K562 (cell line): ENCODE data around the gene GPR35.

Experiments
- DMBX1 ChIP-seq: fragments of 250-450 bp; sonication (Bioruptor Pico); IDR thresholded peaks from 2 replicates; pipeline ENCODE4 v1.8.0; 2022; ENCODE audit warnings: inconsistent platforms, mild to moderate bottlenecking, moderate library complexity, borderline replicate concordance
- EZH2 ChIP-seq: IDR thresholded peaks from 2 replicates; pipeline ENCODE4 v1.6.1; 2012; ENCODE audit warnings: low read depth, mild to moderate bottlenecking, inconsistent platforms, low read length, borderline replicate concordance
- HSF4 ChIP-seq: fragments of 250-450 bp; sonication (Bioruptor Pico); IDR thresholded peaks from 2 replicates; pipeline ENCODE4 v2.1.2; 2022; ENCODE audit warnings: mild to moderate bottlenecking, moderate library complexity, borderline replicate concordance
- RAD21 ChIP-seq, 2 experiments: fragments of 250-450 bp in 1 of 2; fragments of 450-650 bp in 1 of 2; sonication (Bioruptor Pico) in 1 of 2; formaldehyde crosslinking in 1 of 2; IDR thresholded peaks in 1 of 2; conservative IDR thresholded peaks in 1 of 2; 2 replicates each; pipeline versions ENCODE4 v1.4.0 to v1.8.0; 2020 to 2022; ENCODE audit warnings: mild to moderate bottlenecking in 2 of 2, moderate library complexity in 1 of 2
- SP2 ChIP-seq: IDR thresholded peaks from 2 replicates; pipeline ENCODE4 v1.6.1; 2011; ENCODE audit warnings: mild to moderate bottlenecking, low read depth, low read length, moderate library complexity; ENCODE audit not compliant: poor library complexity, severe bottlenecking; ENCODE audit errors: extremely low read depth
- TAF1 ChIP-seq: IDR thresholded peaks from 2 replicates; pipeline ENCODE4 v1.6.1; 2011; ENCODE audit warnings: mild to moderate bottlenecking, low read length, moderate library complexity; ENCODE audit not compliant: insufficient read depth, control insufficient read depth, severe bottlenecking; ENCODE audit errors: extremely low read depth
- ZFP30 ChIP-seq: fragments of 250-450 bp; sonication (Bioruptor Pico); IDR thresholded peaks from 2 replicates; pipeline ENCODE4 v1.8.0; 2022; ENCODE audit warnings: moderate library complexity, mild to moderate bottlenecking, inconsistent platforms, borderline replicate concordance
- ZNF274 ChIP-seq: IDR thresholded peaks from 2 replicates; pipeline ENCODE4 v1.6.1; 2011; ENCODE audit warnings: low read depth, mild to moderate bottlenecking, low read length, moderate library complexity, borderline replicate concordance
- ZNF444 ChIP-seq: fragments of 250-450 bp; sonication (Bioruptor Pico); IDR thresholded peaks from 2 replicates; pipeline ENCODE4 v1.4.0; 2020; ENCODE audit warnings: mild to moderate bottlenecking, moderate library complexity
- TF ChIP-seq, protein P1 (sequence below): fragments of 250-450 bp; sonication (Bioruptor Pico); IDR thresholded peaks from 2 replicates; pipeline ENCODE4 v1.8.0; 2021; ENCODE audit warnings: borderline replicate concordance, mild to moderate bottlenecking, moderate library complexity; ENCODE audit not compliant: poor library complexity, severe bottlenecking
- TF ChIP-seq, protein P2 (sequence below): sonication (generic); formaldehyde crosslinking; IDR thresholded peaks from 2 replicates; pipeline ENCODE4 v1.8.1; 2023; ENCODE audit warnings: mild to moderate bottlenecking, missing genetic modification reagents
- TF ChIP-seq, protein P3 (sequence below), 3 experiments: IDR thresholded peaks in 2 of 3; conservative IDR thresholded peaks in 1 of 3; 2 replicates each; pipeline ENCODE4 v1.5.1; 2011 to 2012; ENCODE audit warnings: low read length in 3 of 3, mild to moderate bottlenecking in 3 of 3, control low read depth in 2 of 3, improper control_type of control experiment in 1 of 3, inconsistent platforms in 1 of 3, low read depth in 1 of 3, mixed read lengths in 1 of 3, moderate library complexity in 1 of 3; ENCODE audit not compliant: insufficient read depth in 2 of 3

DNA sequence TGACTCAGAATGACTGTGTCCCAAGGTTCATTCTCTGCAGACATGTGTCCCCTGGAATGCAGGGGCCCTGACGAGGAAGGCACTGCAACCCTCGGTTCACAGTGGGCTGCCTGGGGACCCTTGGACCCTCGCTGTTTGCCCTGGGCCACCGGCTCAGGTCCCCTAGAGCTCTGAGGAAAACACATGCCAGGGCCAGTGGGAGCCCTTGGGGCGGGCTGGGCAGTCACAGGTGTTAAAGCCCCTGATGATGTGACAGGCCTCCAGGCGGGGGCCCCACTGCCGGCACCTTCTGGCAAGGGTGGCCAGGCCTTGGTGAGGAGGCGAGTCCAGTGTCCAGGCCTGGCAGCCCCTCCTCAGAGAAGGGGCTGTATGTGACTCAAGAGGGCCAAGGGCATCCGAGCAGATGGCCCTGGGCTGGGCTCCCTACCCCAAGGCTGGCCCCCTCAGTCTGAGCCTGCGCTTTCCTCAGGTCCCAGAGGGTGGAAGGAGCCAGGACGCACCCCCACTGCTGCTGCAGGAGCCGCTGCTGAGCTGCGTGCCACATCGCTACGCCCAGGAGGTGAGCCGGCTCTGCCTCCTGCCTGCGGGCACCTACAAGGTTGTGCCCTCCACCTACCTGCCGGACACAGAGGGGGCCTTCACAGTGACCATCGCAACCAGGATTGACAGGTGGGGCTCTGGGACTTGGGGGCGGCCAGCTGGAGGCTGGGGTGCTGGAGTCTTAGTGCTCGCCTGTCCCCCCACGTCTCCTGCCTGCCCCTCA, 27.7 kb upstream of the GPR35 start:
- TF ChIP-seq, protein P1, sequence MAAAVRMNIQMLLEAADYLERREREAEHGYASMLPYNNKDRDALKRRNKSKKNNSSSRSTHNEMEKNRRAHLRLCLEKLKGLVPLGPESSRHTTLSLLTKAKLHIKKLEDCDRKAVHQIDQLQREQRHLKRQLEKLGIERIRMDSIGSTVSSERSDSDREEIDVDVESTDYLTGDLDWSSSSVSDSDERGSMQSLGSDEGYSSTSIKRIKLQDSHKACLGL (CRISPR knock-in tag) = no peak
- TF ChIP-seq DMBX1 (CRISPR knock-in tag) (no peak), ZNF444 (no peak), ZFP30 (CRISPR knock-in tag) (no peak), EZH2 (no peak), RAD21 (CRISPR knock-in tag; conservative IDR thresholded peaks at IDR 0.05 in 1 of 2, IDR thresholded peaks at IDR 0.05 in 1 of 2) (no peak), ZNF274 (no peak), TAF1 (no peak), SP2 (no peak), HSF4 (no peak)
- TF ChIP-seq, protein P2, sequence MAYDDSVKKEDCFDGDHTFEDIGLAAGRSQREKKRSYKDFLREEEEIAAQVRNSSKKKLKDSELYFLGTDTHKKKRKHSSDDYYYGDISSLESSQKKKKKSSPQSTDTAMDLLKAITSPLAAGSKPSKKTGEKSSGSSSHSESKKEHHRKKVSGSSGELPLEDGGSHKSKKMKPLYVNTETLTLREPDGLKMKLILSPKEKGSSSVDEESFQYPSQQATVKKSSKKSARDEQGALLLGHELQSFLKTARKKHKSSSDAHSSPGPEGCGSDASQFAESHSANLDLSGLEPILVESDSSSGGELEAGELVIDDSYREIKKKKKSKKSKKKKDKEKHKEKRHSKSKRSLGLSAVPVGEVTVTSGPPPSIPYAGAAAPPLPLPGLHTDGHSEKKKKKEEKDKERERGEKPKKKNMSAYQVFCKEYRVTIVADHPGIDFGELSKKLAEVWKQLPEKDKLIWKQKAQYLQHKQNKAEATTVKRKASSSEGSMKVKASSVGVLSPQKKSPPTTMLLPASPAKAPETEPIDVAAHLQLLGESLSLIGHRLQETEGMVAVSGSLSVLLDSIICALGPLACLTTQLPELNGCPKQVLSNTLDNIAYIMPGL (CRISPR knock-in tag) = no peak
- TF ChIP-seq, protein P3, sequence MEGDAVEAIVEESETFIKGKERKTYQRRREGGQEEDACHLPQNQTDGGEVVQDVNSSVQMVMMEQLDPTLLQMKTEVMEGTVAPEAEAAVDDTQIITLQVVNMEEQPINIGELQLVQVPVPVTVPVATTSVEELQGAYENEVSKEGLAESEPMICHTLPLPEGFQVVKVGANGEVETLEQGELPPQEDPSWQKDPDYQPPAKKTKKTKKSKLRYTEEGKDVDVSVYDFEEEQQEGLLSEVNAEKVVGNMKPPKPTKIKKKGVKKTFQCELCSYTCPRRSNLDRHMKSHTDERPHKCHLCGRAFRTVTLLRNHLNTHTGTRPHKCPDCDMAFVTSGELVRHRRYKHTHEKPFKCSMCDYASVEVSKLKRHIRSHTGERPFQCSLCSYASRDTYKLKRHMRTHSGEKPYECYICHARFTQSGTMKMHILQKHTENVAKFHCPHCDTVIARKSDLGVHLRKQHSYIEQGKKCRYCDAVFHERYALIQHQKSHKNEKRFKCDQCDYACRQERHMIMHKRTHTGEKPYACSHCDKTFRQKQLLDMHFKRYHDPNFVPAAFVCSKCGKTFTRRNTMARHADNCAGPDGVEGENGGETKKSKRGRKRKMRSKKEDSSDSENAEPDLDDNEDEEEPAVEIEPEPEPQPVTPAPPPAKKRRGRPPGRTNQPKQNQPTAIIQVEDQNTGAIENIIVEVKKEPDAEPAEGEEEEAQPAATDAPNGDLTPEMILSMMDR (IDR thresholded peaks at IDR 0.05 in 2 of 3, conservative IDR thresholded peaks at IDR 0.05 in 1 of 3; ENCODE audit: insufficient read depth in 2 of 3, low read depth in 1 of 3, low read length in 3 of 3) = no peak
